ENCODE data around the gene CD48. TPM values are rescaled to one million over a fixed set of nuclear protein-coding genes. Genes with fewer than 3 reads are reported as not detected.

CD48 gene
- polyA plus RNA-seq, 1 of the 3 experiments (the other 2 are of a cell fraction) = not detected

DNA sequence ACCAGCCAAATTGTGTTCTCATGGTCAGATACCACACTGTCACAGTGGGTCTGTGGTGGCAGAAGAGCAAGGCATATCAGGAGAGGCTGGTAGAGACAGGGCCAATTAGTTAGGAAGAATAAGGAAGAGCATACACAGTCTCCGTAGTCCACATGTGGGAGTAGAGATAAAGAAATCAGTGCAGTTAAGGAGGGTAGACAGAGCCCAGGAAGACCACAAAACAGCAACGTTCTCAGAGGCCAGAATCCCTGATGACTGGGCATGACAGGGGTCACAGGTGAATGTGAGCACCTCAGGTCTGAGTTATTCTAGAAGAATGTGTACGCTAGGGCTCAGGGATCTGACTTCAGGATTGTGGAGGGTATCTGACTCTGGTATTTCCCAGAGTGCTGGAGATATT lies 31.7 kb downstream of the CD48 start:
- H3F3A ChIP-seq (replicated peaks; ENCODE audit: insufficient read depth) = no peaks in the 10 kb centered on the region
- no peak overlapping the region for H2AFZ ChIP-seq (ENCODE audit: low read depth)
- no peaks in the 10 kb centered on the region for H3K9me3 ChIP-seq
- H3K36me3 ChIP-seq (replicated peaks in 1 of 2; ENCODE audit: control insufficient read depth in 1 of 2, insufficient read depth in 2 of 2, low read length in 1 of 2) = no peaks in the 10 kb centered on the region
- ChIA-PET CTCF (interaction anchor here (1.3 kb wide), 1 partner anchor 418 kb away, joined by 4 read pairs; the partner anchor contains the start of gene KLHDC9), POLR2A (no interaction called here)
- WGBS (ENCODE audit: low lambda C conversion rate) = 3% methylated on average over 3 of the region's 3 CpGs
- TF ChIP-seq YY1 (IDR thresholded peaks at IDR 0.05; ENCODE audit: low read depth) (no peak), TCF12 (IDR thresholded peaks at IDR 0.05) (no peak), GATA2 (CRISPR knock-in tag; IDR thresholded peaks at IDR 0.05) (no peak), FOSL2 (IDR thresholded peaks at IDR 0.05; ENCODE audit: borderline replicate concordance, low read depth) (no peak), ELF1 (IDR thresholded peaks at IDR 0.05) (no peak), FOXJ3 (CRISPR knock-in tag; IDR thresholded peaks at IDR 0.05) (no peak), NFIC (IDR thresholded peaks at IDR 0.05; ENCODE audit: borderline replicate concordance) (no peak), RAD21 (IDR thresholded peaks at IDR 0.05; ENCODE audit: low read length) (no peak), EZH2phosphoT487 (IDR thresholded peaks at IDR 0.05; ENCODE audit: borderline replicate concordance, low read depth) (no peak), RCOR1 (IDR thresholded peaks at IDR 0.05; ENCODE audit: low read length) (no peak)
- TF ChIP-seq, protein P1, sequence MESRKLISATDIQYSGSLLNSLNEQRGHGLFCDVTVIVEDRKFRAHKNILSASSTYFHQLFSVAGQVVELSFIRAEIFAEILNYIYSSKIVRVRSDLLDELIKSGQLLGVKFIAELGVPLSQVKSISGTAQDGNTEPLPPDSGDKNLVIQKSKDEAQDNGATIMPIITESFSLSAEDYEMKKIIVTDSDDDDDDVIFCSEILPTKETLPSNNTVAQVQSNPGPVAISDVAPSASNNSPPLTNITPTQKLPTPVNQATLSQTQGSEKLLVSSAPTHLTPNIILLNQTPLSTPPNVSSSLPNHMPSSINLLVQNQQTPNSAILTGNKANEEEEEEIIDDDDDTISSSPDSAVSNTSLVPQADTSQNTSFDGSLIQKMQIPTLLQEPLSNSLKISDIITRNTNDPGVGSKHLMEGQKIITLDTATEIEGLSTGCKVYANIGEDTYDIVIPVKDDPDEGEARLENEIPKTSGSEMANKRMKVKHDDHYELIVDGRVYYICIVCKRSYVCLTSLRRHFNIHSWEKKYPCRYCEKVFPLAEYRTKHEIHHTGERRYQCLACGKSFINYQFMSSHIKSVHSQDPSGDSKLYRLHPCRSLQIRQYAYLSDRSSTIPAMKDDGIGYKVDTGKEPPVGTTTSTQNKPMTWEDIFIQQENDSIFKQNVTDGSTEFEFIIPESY (IDR thresholded peaks at IDR 0.05; ENCODE audit: borderline replicate concordance, low read depth) = no peak
- TF ChIP-seq, protein P2, sequence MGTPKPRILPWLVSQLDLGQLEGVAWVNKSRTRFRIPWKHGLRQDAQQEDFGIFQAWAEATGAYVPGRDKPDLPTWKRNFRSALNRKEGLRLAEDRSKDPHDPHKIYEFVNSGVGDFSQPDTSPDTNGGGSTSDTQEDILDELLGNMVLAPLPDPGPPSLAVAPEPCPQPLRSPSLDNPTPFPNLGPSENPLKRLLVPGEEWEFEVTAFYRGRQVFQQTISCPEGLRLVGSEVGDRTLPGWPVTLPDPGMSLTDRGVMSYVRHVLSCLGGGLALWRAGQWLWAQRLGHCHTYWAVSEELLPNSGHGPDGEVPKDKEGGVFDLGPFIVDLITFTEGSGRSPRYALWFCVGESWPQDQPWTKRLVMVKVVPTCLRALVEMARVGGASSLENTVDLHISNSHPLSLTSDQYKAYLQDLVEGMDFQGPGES (IDR thresholded peaks at IDR 0.05; ENCODE audit: low read depth, low read length) = no peak
- TF ChIP-seq, protein P3, sequence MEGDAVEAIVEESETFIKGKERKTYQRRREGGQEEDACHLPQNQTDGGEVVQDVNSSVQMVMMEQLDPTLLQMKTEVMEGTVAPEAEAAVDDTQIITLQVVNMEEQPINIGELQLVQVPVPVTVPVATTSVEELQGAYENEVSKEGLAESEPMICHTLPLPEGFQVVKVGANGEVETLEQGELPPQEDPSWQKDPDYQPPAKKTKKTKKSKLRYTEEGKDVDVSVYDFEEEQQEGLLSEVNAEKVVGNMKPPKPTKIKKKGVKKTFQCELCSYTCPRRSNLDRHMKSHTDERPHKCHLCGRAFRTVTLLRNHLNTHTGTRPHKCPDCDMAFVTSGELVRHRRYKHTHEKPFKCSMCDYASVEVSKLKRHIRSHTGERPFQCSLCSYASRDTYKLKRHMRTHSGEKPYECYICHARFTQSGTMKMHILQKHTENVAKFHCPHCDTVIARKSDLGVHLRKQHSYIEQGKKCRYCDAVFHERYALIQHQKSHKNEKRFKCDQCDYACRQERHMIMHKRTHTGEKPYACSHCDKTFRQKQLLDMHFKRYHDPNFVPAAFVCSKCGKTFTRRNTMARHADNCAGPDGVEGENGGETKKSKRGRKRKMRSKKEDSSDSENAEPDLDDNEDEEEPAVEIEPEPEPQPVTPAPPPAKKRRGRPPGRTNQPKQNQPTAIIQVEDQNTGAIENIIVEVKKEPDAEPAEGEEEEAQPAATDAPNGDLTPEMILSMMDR (IDR thresholded peaks at IDR 0.05) = no peak
- no peak overlapping the region for H3K4me2 ChIP-seq
- DNase-seq = no peak
- no peak overlapping the region for H3K9ac ChIP-seq
- no peaks in the 10 kb centered on the region for H3K9me2 ChIP-seq
- no peak overlapping the region for H3K4me3 ChIP-seq (ENCODE audit: low read depth in 2 of 2, low read length in 1 of 2)
- no peaks in the 10 kb centered on the region for H3K4me1 ChIP-seq (ENCODE audit: control insufficient read depth in 1 of 2, insufficient read depth in 2 of 2, low read depth in 1 of 2, low read length in 1 of 2)
- H4K20me1 ChIP-seq (ENCODE audit: insufficient read depth) = no peaks in the 10 kb centered on the region
- H3K79me2 ChIP-seq (ENCODE audit: insufficient read depth) = no peaks in the 10 kb centered on the region
- no peak overlapping the region for H3K27ac ChIP-seq (ENCODE audit: low read depth in 2 of 2, low read length in 1 of 2)
- H3K27me3 ChIP-seq (ENCODE audit: insufficient read depth) = peaks cover 35% of the 10 kb centered on the region; the same call in 1 of the 2 replicates
